Measurements from ENCODE around the gene ROM1.
"Not testable (repeated sequence)": the region's sequence is repeated elsewhere in the genome, so short reads cannot be mapped to it uniquely, and the experiment has no call there.

The ROM1 gene, protein sequence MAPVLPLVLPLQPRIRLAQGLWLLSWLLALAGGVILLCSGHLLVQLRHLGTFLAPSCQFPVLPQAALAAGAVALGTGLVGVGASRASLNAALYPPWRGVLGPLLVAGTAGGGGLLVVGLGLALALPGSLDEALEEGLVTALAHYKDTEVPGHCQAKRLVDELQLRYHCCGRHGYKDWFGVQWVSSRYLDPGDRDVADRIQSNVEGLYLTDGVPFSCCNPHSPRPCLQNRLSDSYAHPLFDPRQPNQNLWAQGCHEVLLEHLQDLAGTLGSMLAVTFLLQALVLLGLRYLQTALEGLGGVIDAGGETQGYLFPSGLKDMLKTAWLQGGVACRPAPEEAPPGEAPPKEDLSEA
- 1.2 to 2.7 (median 1.7) reads per million in 4 donors for total RNA-seq

DNA sequence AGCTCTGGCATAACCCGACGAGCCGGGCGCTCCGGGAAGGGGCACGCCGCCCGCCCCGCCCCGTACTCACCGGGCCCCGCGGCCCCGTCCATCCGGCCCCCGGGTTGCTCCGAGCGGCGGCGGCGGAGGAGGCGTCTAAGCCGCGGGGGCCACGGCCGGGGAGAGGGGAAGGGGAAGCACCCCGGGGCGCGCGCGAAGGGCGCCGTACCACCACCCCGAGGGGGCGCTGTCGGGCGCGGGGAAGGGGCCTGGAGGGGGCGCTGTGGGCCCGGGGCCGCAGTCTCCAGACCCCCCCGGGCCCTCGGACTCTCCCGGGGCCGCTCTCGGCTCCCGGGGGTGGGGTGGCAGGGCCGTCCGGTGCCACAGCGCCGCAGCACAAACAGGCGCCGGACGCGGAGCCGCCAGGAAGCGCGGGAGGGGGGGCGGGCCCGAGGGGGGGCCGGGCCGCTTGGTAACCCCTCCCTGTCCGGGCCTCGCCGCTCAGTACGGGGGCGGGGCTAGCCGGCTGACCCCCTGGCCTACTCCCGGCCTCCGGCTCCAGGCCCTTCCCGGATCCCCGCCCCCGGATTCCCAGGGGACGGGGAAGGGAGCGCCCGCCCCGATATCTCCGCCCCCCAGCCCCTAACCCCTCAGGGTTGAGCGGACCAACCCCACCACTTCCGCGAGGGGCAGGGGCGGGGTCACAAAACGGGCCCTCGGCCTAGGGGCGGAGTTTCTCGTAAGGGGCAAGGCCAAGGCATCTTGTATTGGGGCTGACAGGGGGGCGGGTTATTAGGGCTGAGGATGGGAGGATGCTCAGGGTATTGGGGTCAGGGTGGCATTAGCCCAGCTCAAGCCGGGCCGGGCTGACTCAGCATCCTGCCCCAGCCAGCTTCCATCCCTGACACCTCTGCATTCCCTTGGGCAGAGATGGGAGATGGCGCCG lies at the start of gene ROM1, which contains the start of gene EML3:
Gene ROM1, plus strand, starts transcription at position 892 of the 925 bp plus-strand sequence. Its CDS starts 25 bp downstream, at position 917.
Gene EML3, minus strand, starts transcription at position 410 of the 925 bp plus-strand sequence. Its CDS starts 318 bp downstream, at position 92.
- peak; percentile 70 to 90 (median 80) for DNase-seq

DNA sequence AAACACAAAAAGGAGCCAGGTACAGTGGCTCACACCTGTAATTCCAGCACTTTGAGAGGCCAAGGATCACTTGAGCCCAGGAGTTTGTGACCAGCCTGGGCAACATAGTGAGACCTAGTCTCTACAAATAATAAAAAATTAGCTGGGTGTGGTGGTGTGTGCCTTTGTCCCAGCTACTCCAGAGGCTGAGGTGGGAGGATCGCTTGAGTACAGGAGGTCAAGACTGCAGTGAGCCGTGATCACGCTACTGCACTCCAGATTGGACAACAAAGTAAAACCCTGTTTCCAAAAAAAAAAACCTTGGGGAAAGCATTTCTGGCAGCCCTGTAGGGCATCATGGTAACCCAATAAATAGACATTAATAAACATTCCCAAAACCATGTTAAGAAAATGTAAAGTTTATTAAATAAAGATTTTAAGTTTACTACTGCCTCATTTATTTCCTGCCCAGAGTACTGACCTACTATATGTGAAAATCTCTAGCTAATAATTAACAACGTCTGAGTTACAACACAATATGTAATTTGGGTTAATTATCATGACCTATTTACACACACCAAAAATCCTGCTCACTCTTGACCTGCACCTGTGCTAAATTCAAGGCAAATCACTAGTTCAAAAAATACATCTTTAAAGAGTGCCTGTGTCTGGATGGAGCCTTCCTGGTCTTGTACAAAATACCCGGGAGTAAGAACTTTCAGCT lies 47.8 kb upstream of the ROM1 start:
- DNase-seq: no peak

DNA sequence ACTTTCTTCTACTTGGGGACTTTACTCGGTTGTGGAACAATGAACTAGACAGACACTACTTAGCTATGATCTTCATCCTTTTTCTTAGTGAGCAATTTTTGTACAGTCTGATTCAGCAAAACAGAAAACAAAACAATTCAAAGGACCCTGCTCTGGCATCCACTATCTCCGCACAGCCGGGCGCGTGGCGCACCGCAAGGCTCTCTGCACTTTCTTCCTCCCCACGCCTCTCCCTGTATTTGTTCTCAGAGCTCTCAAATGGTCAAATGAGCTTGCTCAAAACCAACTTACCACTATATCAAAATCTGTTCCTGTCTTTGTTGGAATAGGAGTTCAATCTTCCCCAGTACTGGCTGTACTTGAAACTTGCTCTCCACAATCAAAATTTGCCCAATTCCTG lies 46.8 kb upstream of the ROM1 start:
- no peak for DNase-seq

DNA sequence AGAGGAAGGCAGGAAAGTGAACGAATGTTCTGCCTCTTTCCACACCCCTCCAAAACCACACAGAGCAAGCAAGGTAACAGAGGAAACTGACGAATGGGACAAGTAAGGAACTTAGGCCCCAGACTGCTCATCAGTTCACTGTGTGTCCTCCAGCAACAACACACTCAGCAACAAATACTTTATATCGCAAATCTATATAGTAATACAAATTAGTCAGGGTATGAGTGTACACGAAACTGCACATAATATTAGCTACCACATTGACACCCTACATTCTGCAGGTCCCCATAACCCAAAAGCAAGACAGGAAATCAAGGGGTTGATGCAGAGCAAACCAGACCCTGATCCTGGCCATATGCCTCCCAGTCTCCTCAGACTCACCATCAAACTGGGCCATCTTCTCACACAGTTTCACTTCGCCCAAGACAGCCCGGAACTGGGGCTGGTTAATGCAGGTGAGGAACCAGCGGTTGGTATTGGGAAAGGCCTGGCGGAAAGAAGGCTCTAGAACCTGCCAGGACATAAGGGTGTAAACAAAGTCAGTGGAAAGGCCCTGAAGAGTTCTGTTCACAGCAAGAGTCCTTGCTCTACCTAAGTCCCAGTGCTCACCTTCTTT lies 45.9 kb upstream of the ROM1 start:
- no peak for DNase-seq

DNA sequence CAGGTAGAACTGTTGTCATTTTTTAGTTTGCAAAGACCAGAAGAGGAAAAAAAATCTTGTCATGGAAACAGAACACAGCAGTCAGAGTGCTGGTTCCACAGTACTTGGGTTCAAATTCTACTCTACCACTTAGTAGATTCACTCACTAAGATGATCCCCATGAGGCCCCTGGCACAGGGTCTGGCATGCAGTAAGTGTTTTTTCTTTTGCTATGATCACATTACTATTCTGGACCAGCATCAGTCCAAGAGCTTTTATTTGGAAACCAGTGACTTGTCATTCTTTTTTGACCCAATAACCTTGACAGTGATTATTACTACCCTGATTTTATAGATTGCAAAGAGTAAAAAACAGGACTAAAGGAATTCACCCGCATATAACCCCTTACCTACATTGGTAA lies 43.4 kb upstream of the ROM1 start:
- no peak for DNase-seq

DNA sequence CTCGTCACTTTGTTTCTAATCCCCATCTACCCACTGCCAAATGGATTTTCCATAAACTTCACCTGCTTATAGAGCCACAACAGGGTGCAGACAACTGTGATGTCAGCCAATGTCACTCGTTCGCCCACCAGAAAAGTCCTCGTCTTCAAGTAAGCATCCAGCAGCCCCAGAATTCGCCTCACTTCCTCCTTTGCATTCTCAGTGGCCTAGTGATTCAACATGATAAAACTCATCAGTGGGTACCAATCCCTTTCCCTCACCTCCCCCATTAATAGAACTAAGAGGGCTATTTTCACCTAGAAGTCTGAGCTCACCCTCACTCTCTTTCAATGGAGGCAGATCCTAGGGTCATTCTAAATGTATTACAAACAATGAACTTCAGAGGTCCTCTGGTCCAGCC lies 42.2 kb upstream of the ROM1 start:
- not testable (repeated sequence) for DNase-seq

DNA sequence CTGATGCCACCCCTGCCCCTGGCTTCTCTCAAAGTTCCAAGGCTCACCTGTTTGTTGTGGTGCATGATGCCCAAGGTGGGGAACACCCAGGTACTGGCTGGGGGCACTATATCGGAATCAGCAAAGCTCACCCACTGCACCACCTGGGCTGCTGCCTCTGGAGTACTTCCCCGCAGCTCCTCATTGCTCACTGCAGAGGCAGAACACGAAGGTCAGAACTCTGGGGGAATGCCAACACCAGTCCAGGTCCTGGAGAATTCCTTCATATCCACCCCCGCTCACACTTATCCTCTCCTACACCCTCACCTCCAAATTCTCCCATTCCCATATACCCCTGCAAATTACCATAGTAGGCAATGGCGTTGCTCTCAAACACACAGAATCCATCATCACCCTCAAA lies 41.6 kb upstream of the ROM1 start:
- not testable (repeated sequence) for DNase-seq

DNA sequence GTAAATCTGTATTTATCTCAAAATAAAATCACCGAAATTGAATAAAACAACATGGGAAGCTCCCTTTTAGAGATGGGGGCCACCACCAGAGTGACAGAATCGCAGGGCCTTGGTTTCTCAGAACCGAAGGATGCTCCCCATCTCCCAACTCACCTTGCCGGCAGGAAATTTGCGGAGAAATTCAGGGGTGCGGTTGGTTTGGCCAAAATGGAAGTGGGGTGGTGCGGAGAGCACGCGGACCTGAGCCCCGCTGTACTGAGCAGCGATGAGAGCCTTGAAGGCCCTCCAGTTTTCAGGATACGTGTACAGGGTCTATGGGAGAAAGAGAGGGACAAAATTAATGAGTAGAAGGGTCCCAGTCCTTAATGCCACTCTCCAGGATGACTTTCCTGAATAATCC lies 40.6 kb upstream of the ROM1 start:
- no peak for DNase-seq

DNA sequence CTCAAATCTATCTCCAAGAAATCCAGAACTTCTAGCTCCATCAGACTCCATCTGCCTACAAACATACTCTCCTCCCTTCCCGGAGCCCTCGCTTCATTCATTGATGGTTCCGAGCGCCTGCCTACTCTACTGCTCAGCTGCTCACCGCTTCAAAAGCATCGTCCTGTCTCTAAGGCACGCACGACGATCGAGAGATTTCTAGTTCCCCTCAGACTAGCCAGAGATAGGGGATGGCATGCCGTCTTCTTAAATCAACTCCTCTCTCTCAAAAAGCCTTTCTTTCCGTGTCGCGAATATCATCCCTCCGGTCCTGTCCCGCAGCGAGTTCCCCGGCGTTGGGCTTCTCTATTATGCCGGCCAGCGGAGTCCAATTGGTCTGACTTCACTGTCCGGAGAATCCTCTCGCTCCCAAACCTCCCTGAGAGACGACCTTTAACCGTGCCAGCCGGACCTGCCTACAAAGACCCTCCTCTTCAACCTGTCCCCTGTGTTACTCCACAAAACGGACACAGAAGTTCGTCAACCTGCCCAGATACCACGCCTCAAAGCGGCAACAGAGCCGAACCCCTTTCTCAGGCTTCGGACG lies 40.0 kb upstream of the ROM1 start:
- peak in 1 of 5 donors; percentile 34 for DNase-seq

DNA sequence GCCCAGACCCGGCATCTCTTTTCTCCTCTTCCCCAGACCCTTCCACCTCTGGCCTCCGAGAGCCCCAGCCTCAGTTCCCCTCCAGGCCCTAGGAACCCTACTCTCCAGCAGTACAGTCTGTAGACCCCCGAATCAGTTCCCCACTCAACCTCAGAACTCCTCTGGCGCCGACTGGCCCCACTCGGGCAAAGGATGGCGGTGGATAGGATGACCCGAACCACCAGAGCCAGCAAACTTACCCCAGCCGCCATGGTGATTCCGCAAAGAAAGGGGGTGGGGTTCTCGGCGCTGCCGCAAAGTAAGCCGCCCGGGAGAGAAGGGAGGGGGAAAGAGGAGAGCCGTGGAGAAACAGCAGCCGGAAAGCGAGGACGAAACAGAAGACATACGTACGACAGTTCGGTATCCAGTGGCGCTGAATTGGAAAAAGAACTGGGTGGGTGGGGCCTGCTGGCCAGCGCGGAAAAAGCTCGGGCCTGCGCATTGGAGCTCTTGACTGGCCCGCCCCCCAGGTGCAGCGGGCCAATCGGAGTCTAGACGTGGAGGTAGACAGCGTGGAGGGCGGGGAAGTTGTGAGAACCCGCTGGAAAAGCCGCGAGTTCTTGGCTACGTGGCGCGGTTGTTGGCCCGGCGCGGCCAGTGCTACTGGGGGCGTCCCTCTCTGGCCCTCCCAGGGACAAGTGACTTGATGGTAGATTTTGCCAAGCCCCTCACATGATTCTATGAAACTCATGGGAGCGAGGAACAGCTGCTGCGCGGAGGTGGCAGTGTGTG lies 39.3 kb upstream of the ROM1 start, which contains the start of gene EEF1G:
Gene EEF1G, minus strand, starts transcription at position 300 of the 771 bp plus-strand sequence. Its CDS starts 49 bp downstream, at position 251.
- DNase-seq: peak; percentile 97 to 100 (median 98)

DNA sequence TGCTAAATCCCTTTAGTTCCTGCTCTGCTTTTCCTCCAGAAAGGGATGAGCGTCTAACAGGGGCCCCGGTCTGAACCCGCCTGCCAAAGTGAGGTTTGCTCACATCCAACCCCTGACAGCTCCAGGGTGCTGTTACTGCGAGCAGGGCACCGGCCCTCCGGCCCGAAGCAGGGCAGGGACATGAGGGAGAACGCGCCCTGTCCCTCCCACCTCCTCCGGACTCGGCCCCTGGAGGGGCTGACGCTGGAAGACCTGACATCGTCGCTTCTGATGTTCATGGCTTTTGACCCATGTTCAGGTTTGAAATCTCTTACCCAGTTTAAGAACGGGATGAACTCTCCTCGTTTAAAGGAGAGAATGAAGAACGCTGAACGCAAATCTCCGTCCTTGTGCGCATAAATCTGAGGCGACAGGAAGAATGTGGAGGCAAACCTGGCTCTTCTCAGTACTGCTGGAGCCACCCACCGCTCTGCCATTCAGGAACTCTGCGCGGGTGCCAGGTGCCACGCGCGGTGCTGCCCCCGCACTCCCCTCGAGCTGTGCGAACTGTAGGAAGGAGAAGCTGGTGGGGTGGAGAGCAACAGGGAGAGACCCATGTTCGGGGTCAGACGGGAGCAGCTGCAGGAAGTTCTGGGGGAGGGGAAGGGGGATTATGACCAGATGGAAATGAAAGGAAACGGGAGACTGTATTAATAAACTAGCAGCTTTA lies 38.5 kb upstream of the ROM1 start:
- DNase-seq: no peak

DNA sequence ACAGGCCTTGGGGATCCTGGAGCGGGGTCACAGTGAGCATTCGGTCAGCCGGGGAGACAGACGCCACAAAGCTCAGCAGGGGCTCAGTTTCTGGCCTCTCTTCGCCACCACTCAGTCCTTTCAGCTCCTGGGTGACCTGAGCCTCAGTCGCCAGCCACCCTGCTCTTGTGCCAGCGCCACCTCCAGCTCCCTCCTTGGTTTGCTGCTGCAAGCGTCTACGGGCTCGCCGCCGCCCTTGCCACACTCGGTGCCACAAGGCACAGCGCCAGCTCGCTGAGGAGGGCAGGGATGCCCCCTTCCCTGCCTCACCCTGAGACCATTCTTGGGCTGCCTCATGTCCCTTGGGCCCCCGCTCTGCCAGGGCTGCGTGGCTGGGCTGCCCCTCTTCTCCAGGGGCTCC lies 37.9 kb upstream of the ROM1 start:
- DNase-seq: no peak

DNA sequence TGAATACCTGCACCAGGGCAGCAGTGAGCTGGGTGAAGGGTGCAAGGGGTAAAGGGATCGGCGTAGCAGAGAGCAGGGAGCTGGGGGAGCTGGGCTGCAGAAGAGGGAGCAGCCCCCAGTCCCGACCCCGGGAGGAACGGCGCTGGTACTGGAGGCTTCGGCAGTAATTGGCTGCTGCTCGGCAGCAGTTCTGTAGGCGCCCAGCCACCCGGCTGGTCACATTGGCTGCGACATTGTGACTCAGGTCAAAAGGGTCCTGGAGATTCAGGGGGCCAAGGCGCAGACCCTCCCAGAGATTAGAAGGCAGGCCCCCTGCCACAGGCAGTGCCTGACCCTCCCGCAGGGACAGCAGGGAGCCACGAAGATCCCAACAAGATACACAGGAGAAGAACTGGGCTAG lies 37.2 kb upstream of the ROM1 start:
- no peak for DNase-seq

DNA sequence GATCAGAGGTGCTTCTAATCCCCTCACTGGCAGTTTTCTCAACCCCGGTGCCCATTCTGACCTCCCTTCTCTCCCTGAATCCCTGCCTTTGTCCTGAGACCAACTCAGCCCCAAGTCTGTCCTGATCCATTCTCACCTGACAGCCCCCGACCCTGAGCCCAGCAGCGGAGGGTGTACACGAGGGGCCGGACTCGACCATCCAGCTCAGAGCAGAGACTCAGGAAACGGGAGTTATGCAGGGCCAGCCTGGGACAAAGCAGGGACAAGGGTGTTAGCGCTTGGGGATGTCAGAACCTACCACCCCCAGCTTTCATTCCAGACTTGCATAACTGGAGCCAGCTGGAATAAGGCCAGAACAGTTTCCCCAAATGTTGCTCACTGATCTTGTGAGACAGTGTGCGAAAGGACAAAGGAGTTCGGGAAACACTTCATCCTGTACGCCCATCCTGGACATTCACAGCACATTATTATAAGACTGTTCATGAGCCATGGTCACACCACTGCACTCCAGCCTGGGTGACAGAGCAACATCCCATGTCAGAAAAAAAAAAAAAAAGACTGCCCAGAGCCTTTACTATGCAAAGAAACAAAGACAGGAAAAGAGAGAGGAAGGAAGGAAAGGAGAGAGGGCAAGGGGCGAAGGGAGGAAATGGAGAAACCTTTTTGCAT lies 35.9 kb upstream of the ROM1 start:
- DNase-seq: no peak

DNA sequence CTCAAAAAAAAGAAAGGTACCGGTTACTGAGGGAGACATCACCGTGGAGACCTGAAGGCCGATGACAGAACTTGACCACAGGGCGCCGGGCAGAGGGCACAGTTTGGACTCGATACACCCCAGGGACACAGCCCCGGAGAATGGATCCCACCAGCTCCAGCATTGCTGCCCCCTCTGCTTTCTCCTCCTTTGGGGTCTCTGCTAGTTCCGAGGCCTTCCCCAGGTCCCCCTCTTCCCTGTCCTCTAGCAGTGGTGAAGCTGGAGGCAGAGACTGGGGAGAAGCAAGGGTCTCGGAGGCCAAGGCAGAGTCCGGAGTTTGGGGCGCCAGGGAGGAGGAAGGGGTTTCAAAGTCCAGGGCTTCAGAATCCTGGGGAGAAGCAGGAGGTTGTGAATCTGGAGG lies 34.5 kb upstream of the ROM1 start:
- no peak for DNase-seq

DNA sequence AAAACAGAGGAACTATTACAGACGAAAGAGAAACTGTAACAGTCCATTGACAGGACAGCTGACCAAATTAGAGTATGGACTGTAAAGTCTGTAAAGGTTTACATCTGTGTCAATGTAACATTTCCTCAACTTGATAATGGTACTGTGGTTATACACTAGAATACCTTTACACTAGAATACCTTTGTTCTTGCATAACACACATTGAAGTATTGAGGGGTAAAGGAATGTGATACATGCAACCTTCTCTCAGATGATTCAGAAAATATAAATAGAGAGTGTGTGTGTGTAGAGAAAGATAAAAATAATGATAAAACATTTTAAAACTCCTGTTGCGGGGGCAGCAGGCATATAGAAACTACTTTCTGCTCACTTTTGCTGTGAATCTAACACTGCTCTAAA lies 33.8 kb upstream of the ROM1 start:
- DNase-seq: no peak

DNA sequence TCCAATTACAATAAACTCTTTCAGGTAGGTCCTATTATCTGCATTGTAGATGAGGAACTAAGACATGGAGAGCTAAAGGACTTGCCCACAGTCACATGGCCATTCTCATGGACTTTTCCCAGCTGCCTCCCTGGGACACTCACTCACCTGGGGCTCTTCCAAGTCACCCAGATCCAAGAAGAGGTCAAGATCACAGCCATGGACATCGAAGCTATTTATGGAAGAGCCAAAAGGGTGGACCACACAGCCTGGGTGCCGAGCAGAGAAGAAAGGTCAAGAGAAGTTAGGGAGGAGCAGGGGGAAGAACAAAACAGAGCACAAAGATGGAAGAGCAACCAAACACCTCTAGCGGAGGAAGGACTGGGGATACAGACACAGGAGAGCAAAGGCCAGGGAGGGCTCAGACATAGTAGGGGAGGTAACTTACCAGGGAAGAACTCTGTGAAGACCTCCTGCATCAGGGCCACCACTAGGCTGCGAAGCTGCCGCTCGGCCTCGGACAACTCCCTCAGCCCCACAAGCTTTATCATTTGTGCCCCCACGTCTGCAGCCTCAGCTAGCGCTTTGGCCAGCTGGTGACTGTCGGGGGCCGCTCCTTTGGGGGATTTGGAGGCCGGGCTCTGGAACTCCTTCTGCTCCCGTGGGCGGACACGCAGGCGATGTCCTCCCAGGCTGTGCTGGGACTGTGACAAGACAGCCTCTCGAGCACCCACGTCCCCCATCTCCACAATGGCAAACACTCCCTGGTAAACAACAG lies 31.9 kb upstream of the ROM1 start:
- DNase-seq: no peak

DNA sequence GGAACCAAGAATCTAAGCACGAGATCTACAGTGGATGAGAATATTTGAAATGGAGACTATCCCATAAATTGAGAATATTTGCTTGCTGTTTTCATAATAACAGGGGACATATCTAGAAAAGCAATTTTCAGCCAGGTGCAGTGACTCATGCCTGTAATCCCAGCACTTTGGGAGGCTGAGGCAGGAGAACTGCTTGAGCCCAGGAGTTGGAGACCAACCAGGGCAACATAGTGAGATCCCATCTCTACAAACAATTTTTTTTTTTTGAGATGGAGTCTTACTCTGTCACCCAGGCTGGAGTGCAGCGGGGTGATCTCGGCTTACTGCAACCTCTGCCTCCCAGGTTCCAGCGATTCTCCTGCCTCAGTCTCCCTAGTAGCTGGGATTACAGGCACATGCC lies 31.3 kb upstream of the ROM1 start:
- not testable (repeated sequence) for DNase-seq

DNA sequence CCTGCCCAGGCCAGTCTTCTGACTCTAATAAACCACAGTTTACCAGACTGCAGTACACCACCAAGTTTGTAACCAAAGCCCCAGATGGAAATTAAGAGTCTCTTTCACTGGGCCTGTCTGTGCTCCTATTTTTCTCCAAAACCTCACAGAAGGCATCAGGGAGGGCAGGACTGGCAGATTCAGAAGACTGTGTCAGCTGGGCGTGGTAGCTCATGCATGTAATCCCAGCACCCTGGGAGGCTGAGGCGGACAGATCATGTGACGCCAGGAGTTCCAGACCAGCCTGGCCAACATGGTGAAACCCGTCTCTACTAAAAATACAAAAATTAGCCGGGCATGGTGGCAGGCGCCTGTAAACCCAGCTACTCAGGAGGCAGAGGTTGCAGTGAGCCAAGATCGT lies 27.7 kb upstream of the ROM1 start:
- not testable (repeated sequence) for DNase-seq
